ENCODE results near the gene TNNC2.

GRCh38 chr20:45836841-45837240 is 9.7 kb upstream of the TNNC2 start:
- no peak for TF ChIP-seq PHF8 (conservative IDR thresholded peaks at IDR 0.05; ENCODE audit: low read depth, low read length)
- no peak for TF ChIP-seq POLR2A (IDR thresholded peaks at IDR 0.05; ENCODE audit: control extremely low read depth in 1 of 2, low read depth in 2 of 2, low read length in 2 of 2)
- TF ChIP-seq RNF2 (IDR thresholded peaks at IDR 0.05; ENCODE audit: borderline replicate concordance, low read depth, low read length, missing control alignments, poor library complexity, severe bottlenecking): no peak
- TF ChIP-seq CTCF (IDR thresholded peaks at IDR 0.05; ENCODE audit: control extremely low read depth in 1 of 3, insufficient read depth in 1 of 3, low read depth in 1 of 3, low read length in 3 of 3): no peak
- TF ChIP-seq JUND (IDR thresholded peaks at IDR 0.05; ENCODE audit: low read length): no peak
- TF ChIP-seq HDAC6 (IDR thresholded peaks at IDR 0.05; ENCODE audit: low read depth, low read length): no peak
- TF ChIP-seq EP300 (IDR thresholded peaks at IDR 0.05; ENCODE audit: borderline replicate concordance in 1 of 2, low read depth in 2 of 2, low read length in 2 of 2): no peak
- no peak for TF ChIP-seq ASH2L (IDR thresholded peaks at IDR 0.05; ENCODE audit: low read length)
- TF ChIP-seq SRF (IDR thresholded peaks at IDR 0.05; ENCODE audit: low read depth, low read length): no peak
- TF ChIP-seq SIN3A (conservative IDR thresholded peaks at IDR 0.05 in 1 of 2, IDR thresholded peaks at IDR 0.05 in 1 of 2; ENCODE audit: low read depth in 1 of 2, low read length in 2 of 2): no peak
- TF ChIP-seq RBBP5 (IDR thresholded peaks at IDR 0.05; ENCODE audit: borderline replicate concordance, low read depth, low read length): no peak
- no peak for TF ChIP-seq EZH2 (IDR thresholded peaks at IDR 0.05; ENCODE audit: low read depth, low read length, severe bottlenecking)
- no peak for TF ChIP-seq MAX (IDR thresholded peaks at IDR 0.05)

Measured in H1 (cell line).